Fibroblast of lung (primary cell): ENCODE data around the gene RET. TPM values are rescaled to one million over a fixed set of nuclear protein-coding genes. Genes with fewer than 3 reads are reported as not detected.

ENCODE experiments used
- DNase-seq, 2 donors: peaks; one replicate each; pipeline versions ENCODE4 v3.0.0 to v3.0.0-alpha.2; 2010; ENCODE audit warnings: low read depth in 2 of 2
- H2AFZ ChIP-seq: 2 replicates; pipeline ENCODE4 v1.5.1; 2012; ENCODE audit warnings: low read length, control low read depth, inconsistent platforms
- H3K27ac ChIP-seq: 2 replicates; pipeline ENCODE4 v1.5.1; 2011; ENCODE audit warnings: low read length, control low read depth; ENCODE audit not compliant: insufficient read depth
- H3K27me3 ChIP-seq: 2 replicates; pipeline ENCODE4 v1.5.1; 2011; ENCODE audit warnings: mild to moderate bottlenecking, low read length; ENCODE audit not compliant: control insufficient read depth, insufficient read depth
- H3K36me3 ChIP-seq: 2 replicates; pipeline ENCODE4 v1.5.1; 2011; ENCODE audit warnings: low read length; ENCODE audit not compliant: control insufficient read depth, insufficient read depth
- H3K4me1 ChIP-seq: 2 replicates; pipeline ENCODE4 v1.5.1; 2011; ENCODE audit warnings: low read length; ENCODE audit not compliant: control insufficient read depth, insufficient read depth; ENCODE audit errors: extremely low read depth
- H3K4me2 ChIP-seq: 2 replicates; pipeline ENCODE4 v1.5.1; 2011; ENCODE audit warnings: low read length, control low read depth; ENCODE audit not compliant: insufficient read depth; ENCODE audit errors: extremely low read depth
- H3K4me3 ChIP-seq, 4 experiments: fragments of 200-600 bp in 1 of 4; sonication (generic) in 1 of 4; replicated peaks in 1 of 4; 2 replicates each; pipeline ENCODE4 v1.5.1; 2011 to 2016; ENCODE audit warnings: low read length in 4 of 4, low read depth in 3 of 4, mild to moderate bottlenecking in 3 of 4, control low read depth in 2 of 4, inconsistent platforms in 1 of 4, mixed read lengths in 1 of 4; ENCODE audit not compliant: insufficient read depth in 1 of 4; ENCODE audit errors: control extremely low read depth in 1 of 4
- H3K79me2 ChIP-seq: 2 replicates; pipeline ENCODE4 v1.5.1; 2012; ENCODE audit warnings: mild to moderate bottlenecking, low read length, inconsistent platforms; ENCODE audit not compliant: control insufficient read depth, insufficient read depth
- H3K9ac ChIP-seq: 2 replicates; pipeline ENCODE4 v1.5.1; 2011; ENCODE audit warnings: mild to moderate bottlenecking, low read length, control low read depth; ENCODE audit not compliant: insufficient read depth
- H3K9me3 ChIP-seq: 2 replicates; pipeline ENCODE4 v1.5.1; 2012; ENCODE audit warnings: low read depth, low read length; ENCODE audit not compliant: control insufficient read depth, insufficient read depth
- H4K20me1 ChIP-seq: 2 replicates; pipeline ENCODE4 v1.5.1; 2011; ENCODE audit warnings: low read length; ENCODE audit not compliant: control insufficient read depth, insufficient read depth; ENCODE audit errors: extremely low read depth
- EZH2 ChIP-seq: IDR thresholded peaks from 2 replicates; pipeline ENCODE4 v1.5.1; 2012; ENCODE audit warnings: low read length, control low read depth, mild to moderate bottlenecking; ENCODE audit errors: missing control alignments
- polyA plus RNA-seq, 2 donors: library from polyadenylated mRNA; depleted of rRNA in 1 of 2; stranded (reverse) in 1 of 2; unstranded in 1 of 2; fragments of >200 nt; gene quantifications; 2 replicates each; pipeline ENCODE4 v1.2.1, GENCODE V29; 2011 to 2012; ENCODE audit warnings: missing spikeins in 1 of 2
- total RNA-seq: library from RNA; depleted of rRNA; stranded (reverse); fragments of >200 nt; gene quantifications from 2 replicates; pipeline ENCODE4 v1.2.1, GENCODE V29; 2014
- TF ChIP-seq, protein P1 (sequence below), 2 donors: IDR thresholded peaks in 1 of 2; conservative IDR thresholded peaks in 1 of 2; 1 replicate in 1 of 2; 2 replicates in 1 of 2; pipeline ENCODE4 v1.5.1; 2011 to 2012; ENCODE audit warnings: low read length in 2 of 2, control low read depth in 1 of 2, inconsistent platforms in 1 of 2, low read depth in 1 of 2, mild to moderate bottlenecking in 1 of 2

Gene RET
- total and polyA plus RNA-seq, 2 donors (not counting 1 experiment from before 2014, with no cell fraction given), result 0.08 to 0.83 TPM

DNA sequence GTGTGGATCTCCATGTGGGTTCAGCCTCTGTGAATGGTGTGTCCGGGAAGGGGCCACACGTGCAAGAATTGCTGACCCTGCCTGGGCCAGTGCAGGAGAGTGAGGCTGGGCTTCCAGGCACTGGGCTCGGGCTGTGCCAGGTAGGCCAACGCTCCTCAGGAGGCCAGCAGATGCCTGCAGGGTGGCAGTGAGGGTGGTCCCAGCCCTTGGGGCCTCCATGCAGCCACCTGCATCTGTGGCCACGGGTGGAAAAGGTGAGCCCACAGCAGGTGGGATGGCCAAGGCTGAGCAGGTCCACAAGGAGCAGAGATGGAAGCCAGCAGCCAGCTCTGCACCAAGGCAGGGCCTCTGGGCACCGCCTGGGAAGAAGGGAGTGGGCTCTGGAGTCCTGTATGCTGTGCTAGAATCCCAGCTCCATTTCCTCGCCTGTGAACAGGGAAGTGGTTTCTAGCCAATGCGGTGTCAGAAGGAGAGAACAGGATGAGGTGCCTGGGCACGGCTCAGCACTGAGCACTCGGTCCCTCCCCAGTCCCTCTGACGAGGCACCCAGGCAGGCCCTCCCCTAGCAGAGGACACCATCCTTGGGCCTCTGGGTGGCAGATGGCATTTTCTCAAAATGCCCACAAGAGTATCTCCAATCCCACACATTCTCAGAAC, 31.1 kb upstream of the RET start:
- no peak overlapping the region for H3K27ac ChIP-seq
- no peak for DNase-seq
- H2AFZ ChIP-seq, result no peak overlapping the region
- no peak overlapping the region for H3K9ac ChIP-seq
- no peaks in the 10 kb centered on the region for H3K27me3 ChIP-seq
- H3K9me3 ChIP-seq, result no peaks in the 10 kb centered on the region
- H3K79me2 ChIP-seq, result no peaks in the 10 kb centered on the region
- no peaks in the 10 kb centered on the region for H4K20me1 ChIP-seq
- no peaks in the 10 kb centered on the region for H3K4me1 ChIP-seq
- H3K36me3 ChIP-seq, result no peaks in the 10 kb centered on the region
- TF ChIP-seq, protein P1, sequence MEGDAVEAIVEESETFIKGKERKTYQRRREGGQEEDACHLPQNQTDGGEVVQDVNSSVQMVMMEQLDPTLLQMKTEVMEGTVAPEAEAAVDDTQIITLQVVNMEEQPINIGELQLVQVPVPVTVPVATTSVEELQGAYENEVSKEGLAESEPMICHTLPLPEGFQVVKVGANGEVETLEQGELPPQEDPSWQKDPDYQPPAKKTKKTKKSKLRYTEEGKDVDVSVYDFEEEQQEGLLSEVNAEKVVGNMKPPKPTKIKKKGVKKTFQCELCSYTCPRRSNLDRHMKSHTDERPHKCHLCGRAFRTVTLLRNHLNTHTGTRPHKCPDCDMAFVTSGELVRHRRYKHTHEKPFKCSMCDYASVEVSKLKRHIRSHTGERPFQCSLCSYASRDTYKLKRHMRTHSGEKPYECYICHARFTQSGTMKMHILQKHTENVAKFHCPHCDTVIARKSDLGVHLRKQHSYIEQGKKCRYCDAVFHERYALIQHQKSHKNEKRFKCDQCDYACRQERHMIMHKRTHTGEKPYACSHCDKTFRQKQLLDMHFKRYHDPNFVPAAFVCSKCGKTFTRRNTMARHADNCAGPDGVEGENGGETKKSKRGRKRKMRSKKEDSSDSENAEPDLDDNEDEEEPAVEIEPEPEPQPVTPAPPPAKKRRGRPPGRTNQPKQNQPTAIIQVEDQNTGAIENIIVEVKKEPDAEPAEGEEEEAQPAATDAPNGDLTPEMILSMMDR (conservative IDR thresholded peaks at IDR 0.05 in 1 of 2, IDR thresholded peaks at IDR 0.05 in 1 of 2; ENCODE audit: low read depth in 1 of 2, low read length in 2 of 2), result no peak
- no peak for TF ChIP-seq EZH2
- H3K4me2 ChIP-seq, result no peak overlapping the region
- H3K4me3 ChIP-seq, result no peak overlapping the region

- TF ChIP-seq, protein P1 (conservative IDR thresholded peaks at IDR 0.05 in 1 of 2, IDR thresholded peaks at IDR 0.05 in 1 of 2; ENCODE audit: low read depth in 1 of 2, low read length in 2 of 2), result no peak
- no peak for TF ChIP-seq EZH2
- Histone ChIP-seq H3K9ac (no peak overlapping the region), H3K9me3 (no peaks in the 10 kb centered on the region), H3K4me3 (no peak overlapping the region), H3K36me3 (no peaks in the 10 kb centered on the region), H3K27me3 (no peaks in the 10 kb centered on the region), H3K79me2 (no peaks in the 10 kb centered on the region), H4K20me1 (no peaks in the 10 kb centered on the region), H2AFZ (no peak overlapping the region), H3K4me1 (no peaks in the 10 kb centered on the region), H3K4me2 (no peak overlapping the region), H3K27ac (no peak overlapping the region)
- no peak for DNase-seq
Observed at GRCh38 chr10:43046288-43046991, 30.4 kb upstream of the RET start.

DNA sequence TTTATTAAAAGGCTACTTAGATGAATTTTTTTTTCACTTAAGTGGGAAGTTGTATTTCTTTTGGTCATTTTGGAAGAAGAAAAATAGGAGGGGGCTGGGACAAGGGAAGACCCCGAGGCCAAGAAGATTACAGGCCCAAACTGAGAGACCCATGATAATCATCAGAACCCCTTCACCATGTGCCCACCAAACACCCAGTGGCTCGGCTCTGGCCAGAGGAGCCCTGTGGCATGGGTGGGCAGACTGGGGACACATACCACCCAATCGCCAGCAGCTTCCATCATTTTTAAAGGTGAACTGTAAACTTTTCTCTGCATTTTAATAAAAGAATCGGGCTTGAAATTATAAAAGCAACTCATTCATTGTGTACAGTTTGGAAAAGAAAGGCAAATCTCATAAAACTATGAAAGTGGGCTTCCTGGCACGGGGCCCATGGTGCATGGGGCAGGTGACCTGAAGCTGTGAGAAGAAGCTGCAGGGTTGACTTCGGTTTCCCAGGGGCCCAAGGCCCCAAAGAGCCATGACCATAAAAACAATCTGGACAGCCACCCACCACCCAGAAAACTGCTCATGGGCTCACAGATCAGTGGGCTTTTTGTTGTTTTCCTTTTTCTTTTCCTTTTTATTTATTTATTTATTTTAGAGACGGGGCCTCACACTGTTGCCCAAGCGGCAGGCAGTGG, 29.4 kb upstream of the RET start:
- Histone ChIP-seq H3K4me3 (no peak overlapping the region), H3K4me2 (no peak overlapping the region), H3K27me3 (no peaks in the 10 kb centered on the region), H2AFZ (no peak overlapping the region), H3K27ac (no peak overlapping the region), H4K20me1 (no peaks in the 10 kb centered on the region), H3K36me3 (no peaks in the 10 kb centered on the region), H3K4me1 (no peaks in the 10 kb centered on the region), H3K9me3 (no peaks in the 10 kb centered on the region), H3K79me2 (no peaks in the 10 kb centered on the region), H3K9ac (no peak overlapping the region)
- DNase-seq, result no peak
- TF ChIP-seq, protein P1 (conservative IDR thresholded peaks at IDR 0.05 in 1 of 2, IDR thresholded peaks at IDR 0.05 in 1 of 2; ENCODE audit: low read depth in 1 of 2, low read length in 2 of 2), result no peak
- TF ChIP-seq EZH2, result no peak
